NOMO-1 treated with DMSO at 0.1 percent for 48 hours (cell line): Measurements from ENCODE around the gene DNER.
"Not testable (repeated sequence)": the region's sequence is repeated elsewhere in the genome, so short reads cannot be mapped to it uniquely, and the experiment has no call there.

ENCODE experiments used
- DNase-seq: peaks from one replicate; lab custom pipeline; 2025; ENCODE audit not compliant: unreplicated experiment; lab: John Stamatoyannopoulos, UW

DNER gene

GRCh38 chr2:229514273-229514895 is 200.0 kb downstream of the DNER start:
- no peak for DNase-seq

DNA sequence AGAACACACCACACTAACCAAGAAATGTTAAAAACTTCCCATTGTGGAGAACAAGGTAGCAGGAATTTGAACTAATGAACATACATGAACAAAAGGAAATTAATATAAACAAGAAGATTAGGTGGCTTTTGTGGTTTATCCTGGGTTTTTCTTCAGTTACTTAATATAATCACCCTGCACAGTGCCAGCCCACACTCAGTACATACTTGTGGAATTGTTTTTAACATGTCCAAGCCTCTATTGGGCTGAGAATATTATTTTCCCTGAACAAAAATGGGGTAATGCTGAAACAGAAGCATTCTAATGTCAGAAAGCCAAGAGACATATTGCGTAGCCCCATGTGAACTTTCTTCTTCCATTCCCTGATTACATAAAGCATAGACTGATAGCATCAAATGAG is 202.8 kb downstream of the DNER start:
- no peak for DNase-seq

GRCh38 chr2:229506699-229507098 is 207.7 kb downstream of the DNER start:
- DNase-seq: not testable (repeated sequence)

DNA sequence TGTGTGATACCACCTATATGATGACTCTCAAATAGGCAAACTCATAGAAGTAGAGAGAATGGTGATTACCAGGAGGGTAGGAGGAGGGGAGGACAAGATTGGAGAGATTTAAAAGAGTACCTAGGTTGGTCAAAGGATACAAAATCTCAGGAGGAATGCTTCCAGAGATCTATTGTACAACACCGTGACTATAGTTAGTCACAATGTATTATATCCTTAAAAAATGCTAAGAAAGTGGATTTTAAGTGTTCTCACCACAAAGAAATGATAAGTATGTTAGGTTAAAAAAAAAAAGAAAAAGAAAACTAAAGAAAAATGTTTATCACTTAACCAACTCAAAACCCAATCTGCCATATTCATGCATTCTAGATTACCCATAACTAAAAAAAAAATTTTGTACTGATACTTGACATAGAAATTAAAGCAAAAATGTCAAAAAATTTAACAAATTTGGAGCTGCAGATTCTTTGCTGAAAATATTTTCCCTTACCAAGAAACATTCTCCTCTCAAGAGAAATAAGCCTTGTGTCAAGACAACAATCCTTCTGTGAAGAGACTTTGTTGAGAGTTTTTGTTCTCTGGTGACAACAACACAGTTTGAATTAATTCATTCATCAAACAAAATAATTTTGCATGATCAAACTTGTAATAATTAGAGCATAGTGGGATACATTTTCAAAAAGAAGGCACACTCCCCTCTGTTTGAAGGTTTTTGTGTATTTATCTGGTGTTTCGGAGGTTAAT is 213.1 kb downstream of the DNER start:
- DNase-seq: no peak

GRCh38 chr2:229492034-229492433 is 222.3 kb downstream of the DNER start:
- DNase-seq: no peak

GRCh38 chr2:229490167-229490566 is 224.2 kb downstream of the DNER start:
- no peak for DNase-seq

DNA sequence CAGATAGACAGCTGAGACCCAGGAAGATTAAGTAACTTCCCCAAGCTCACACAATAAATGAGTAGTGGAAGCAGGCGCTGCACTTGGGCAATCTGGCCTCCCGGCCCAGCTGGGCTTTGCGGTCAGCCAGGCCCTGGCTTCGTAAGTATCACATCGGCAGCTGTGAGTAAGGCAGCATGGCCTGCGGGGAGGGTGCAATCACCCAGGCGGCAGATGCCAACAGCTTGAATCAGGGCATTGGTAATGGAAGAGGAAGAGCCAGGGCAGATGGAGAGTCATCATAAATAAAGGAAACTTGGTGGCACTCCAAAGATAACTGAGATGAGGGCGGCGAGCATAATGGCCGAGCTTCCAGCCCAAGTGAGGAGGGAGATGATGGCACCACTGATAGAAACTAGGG is 225.3 kb downstream of the DNER start:
- DNase-seq: peak; percentile 45

DNA sequence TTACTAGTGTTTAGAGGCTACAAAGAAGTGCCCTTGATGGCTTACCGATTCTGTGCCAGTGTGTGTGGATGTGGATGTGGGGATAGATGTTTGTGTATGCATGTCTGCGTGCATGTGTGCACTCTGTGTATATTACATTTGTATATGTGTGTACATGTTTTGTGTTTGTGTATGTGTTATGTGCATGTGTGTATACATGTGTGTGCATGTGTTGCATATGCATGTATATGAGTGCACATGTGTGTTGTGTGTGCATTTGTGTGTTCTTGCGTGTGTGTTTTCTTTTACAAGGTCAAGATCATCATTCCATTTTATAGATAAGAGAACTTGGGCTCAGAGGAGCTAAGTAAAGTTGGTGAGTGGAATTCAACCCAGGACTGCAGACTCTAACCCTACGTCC is 226.1 kb downstream of the DNER start:
- DNase-seq: no peak

- no peak for DNase-seq
Observed at GRCh38 chr2:229486673-229487072, 227.7 kb downstream of the DNER start.

DNA sequence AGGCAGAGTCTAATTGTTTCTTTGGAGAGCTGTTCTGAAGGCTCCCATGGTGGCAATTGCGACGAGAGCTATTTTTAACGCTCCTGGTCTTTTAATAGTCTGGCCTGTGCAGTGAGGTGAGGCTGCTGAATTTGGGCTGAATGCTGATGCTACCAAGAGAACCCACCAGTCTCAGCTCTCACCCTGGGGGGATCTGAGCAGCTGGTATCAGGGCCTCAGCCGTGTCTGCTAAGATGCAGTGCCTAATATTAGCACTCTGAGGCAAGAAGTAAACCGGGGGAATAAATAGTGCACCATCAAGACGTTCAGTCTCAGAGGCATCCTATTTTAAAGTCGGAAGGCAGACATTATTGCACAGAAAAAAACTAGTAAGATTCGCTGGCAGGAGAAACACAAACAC is 228.5 kb downstream of the DNER start:
- DNase-seq: no peak

DNA sequence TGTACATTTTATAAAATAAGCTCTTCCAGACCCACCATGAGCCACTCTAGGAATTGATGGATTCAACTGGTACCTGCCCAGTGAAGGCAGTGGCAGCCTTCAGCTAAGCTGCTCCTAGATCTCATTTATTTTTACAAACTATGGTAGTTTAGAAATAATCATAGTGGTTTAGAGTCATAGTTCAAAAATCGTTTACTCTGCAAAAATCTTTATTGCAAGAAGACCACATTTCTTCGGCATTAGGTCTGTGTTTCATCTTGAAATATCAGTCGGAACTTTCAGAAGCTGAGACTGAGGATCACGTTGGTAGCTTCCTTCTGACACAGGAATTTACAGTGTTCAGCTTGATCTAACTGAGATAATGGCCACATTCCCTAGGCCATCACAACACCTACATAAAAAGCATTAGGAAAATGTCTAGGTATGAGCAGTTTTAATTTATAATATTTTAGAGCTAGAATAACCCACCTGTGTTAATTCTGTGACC is 237.0 kb downstream of the DNER start:
- DNase-seq: no peak

GRCh38 chr2:229475778-229476177 is 238.6 kb downstream of the DNER start:
- no peak for DNase-seq

GRCh38 chr2:229474125-229474524 is 240.2 kb downstream of the DNER start:
- no peak for DNase-seq

DNA sequence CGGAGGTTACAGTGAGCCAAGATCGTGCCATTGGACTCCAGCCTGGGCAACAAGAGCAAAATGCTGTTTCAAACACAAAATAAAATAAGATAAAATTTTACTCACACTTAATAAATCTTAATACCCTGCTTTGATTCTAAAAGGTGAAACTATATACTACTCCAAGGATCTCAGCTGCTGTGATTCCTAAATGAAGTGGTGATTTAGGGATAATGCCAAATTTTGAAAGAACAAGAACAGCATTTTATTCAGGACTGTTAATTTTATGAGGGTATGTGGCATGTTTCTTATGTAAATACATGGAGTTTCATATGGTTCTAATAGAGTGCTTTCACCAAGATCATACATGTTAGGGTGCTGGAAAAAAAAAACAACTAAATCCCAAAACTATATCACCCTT is 243.6 kb downstream of the DNER start:
- DNase-seq: no peak

GRCh38 chr2:229467783-229468182 is 246.6 kb downstream of the DNER start:
- DNase-seq: no peak

DNA sequence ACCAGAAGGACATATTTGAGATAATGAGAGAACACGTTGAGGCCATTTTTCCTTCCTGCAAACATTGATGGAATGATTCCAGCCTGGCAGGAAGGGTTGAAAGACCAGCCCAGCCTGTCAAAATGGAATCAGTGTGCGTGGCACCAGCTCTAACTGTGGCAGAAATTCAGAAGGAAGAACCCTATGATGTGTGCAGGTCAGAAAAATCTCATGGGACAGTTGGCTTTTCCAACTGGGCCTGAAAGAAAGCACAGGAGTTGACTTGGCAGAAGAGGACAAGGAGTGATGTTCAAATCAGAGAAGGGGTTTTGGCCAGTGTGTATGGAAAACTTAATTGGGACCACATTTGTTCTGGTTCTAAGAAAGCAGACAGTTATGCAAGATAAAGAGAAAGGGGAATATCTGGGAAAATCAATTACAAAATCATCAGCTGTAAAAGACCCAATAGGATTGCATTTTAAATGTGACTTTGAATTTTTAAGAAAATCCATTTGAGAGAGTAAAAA is 250.5 kb downstream of the DNER start:
- DNase-seq: no peak

GRCh38 chr2:229462112-229462511 is 252.2 kb downstream of the DNER start:
- no peak for DNase-seq

DNA sequence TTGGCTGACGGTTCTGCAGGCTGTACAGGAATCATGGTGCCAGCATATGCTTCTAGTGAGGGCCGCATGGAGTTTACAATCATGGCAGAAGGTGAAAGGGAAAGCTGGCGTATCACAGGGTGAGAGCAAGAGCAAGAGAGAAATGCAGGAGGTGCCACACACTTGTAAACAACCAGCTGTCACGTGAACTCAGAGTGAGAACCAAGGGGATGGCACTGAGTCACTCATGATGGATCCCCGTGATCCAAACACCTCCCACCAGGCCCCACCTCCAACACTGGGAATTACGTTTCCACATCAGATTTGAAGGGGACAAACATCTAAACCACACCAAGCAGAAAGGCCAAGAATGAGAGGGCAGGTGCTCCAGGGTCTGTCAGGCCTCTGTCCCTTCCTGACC is 258.3 kb downstream of the DNER start:
- no peak for DNase-seq

- no peak for DNase-seq
Observed at GRCh38 chr2:229454934-229455631, 259.3 kb downstream of the DNER start.

- no peak for DNase-seq
Observed at GRCh38 chr2:229453230-229453629, 261.1 kb downstream of the DNER start.

DNA sequence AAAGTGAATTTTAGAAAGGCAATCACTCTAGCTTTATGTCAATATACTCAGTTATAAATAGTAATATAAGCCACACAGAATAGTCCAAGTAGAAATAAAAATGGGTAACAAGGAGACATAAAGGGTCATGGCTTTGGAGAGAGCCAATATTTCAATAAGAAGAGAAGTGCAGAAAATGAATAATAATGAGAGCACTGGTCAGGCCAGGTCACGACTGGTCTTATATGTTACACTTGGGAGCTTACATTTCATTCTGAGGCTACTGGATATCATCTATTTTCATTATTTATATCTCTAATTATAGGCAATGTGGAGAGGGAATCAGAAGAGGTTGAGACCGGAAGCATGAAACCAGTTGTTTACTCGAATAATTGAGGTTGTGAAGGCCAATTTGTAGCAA is 262.5 kb downstream of the DNER start:
- no peak for DNase-seq

GRCh38 chr2:229447227-229447626 is 267.1 kb downstream of the DNER start:
- no peak for DNase-seq
